Superior temporal gyrus (tissue), 1 donor: Measurements from ENCODE around the gene FATE1.

Experiments
- DNase-seq: peaks from one replicate; pipeline ENCODE4 v3.0.0-alpha.2; 2016; ENCODE audit errors: extremely low spot score

Gene FATE1

DNA sequence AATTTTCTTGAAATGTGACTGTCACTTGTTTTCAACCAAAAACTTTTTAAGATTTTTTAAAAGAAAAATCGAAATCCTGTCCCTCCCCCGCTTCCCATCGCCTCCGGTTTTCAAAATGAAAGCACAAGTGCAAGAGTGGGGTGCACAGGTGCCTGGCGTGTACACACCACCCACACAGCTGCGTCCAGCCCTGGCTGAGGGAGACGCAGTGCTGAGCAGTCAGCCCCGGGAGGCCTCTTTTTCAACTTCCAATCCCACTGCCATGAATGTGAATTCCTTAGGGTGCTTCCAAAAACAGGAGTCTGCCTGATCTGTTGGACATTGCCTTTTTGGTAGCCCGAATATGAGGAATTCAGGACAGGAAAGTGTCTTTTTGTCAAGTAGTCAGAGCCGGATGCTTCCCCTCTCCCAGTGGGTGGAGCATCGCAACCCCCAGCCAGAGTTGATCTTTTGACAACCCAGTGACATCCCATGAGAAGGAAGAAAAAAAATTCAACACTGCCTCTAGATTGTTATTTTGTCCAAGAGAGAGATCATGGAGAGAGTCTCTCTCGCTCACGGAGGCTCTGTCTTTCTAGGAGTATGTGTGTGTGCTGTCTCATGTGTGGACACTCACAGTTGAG is 11.7 kb upstream of the FATE1 start:
- DNase-seq, result no peak

DNA sequence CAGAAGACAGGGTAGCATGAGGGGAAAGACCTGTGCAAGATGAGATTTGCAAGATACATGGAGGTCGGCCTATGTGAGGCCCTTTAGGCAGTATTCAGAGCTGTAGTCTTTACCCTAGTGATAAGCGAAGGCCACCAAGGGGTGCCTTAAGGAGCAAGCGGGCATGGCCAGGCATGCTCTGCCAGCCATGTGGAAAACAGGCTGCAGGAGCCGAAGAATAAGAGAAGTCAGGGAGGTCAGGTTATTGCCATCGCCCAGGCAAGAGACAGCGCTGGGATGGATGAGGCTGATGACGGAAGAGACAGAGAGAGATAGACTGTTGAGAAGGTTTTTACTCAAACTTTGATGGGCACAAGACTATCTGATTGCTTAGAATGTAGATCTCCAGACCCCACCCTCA is 7.0 kb upstream of the FATE1 start:
- DNase-seq, result no peak

DNA sequence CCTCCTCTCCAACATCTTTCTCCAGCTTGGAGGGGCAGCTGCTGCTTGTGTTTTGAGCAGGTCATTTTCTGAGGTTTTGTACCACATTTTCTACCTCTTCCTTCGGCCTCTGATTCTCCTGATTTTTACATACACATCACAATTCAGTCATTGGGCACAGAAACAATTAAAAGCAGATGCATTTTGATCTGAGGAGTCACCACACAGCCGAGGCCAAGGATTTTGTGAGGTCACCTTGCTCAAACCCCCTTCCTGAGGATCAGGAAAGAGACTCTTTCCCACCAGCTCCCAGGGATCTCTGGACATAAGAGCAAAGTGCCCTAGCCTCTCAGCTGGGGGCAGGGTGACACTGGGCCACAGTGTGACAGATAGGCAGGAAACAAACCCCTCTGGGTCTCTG is 5.4 kb upstream of the FATE1 start:
- DNase-seq, result no peak

DNA sequence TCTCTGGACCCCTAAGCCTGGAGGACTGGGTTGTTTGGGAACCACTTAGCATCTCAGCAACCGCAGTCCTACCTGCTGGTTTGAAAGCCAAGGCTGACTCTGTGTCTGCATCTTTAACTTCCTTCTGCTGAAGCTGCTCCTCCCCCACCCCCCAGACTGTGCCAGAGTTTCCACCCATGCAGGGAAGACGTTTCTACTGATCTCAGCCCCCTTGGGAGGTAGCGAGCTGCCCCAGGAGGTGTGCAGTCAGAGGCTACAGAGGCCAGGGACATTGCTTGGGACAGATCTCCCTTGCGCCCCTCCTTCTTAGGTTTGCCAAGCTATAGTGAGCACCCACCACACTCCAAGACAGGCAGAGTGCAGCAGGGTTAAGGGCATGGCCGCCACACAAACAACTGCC is 4.7 kb upstream of the FATE1 start:
- no peak for DNase-seq

DNA sequence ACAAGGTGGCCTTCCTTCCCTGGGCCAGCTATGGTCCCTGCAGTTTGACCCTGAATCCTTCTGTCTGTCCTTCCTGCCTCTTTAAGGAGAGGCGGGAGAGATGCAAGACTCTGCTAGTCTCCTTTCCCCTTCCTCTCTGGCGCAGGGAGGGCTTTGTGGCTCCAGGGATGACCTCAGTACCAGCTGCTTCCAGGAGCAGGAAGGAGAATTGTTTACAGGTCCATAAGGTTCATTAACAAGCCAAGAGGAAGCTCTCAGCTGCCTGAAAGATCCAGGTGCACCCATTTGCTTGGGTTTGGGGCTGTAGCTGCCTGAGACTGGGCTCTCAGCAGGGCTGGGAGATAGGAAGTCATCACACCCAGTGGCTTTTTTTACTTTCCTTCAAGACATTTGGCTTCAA is 4.0 kb upstream of the FATE1 start:
- DNase-seq, result no peak

DNA sequence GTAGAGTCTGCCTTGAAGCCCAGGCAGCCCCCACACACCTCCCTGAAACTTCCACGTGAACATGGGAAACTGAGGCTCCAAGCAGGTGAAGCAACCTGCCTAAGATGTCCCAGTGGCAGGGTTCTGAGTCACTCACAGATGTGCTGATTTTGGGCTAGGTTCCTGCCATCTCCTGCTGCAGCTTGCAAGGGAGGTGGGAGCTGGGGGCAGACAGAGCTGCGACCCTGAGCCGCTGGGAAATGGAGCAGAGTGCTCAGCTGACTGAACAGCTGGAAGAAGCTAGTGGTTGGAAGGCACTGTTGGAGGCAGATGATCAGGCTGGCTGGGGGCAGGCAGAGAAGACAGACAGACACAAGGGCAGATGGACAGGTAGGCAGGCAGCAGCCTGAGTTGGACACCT is 3.6 kb upstream of the FATE1 start:
- no peak for DNase-seq

DNA sequence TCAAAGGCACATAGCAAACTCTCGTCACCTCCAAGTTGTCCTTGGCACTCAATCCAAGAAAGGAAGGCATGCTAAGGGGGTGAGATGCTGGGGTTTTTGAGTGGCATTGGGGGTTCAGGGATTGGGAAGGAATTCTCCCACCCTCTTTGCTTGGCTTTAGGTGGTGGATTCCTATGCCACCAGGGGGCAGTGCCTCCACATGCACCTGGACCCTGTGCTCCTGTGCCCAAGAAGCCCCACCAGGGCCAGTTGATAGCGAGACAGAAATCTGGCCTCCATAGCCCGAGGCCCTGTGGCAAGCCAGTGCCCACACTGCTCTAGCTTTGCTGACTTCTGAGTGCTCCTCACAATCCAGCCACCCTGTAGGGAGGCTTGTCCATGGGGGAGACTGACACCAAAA is 2.0 kb upstream of the FATE1 start:
- DNase-seq, result no peak

DNA sequence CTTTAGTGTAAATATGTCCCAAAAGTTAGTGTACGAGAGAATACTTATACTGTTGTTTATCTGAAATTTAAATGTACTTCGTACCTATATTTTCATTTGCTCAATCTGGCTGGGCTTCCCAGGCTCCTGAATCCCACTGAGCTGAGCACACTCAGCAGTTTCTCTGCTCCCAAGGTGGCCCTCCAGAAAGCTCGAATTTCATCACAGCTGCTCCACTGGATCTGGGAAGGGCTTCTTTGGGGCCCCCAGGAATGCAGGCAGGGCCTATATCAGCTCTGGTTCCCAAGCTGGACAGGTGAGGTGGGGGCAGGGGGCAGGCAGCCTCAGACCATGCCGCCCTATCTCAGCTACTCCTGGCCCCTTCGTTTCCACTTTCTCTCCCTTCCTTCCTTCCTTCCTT is 1.5 kb upstream of the FATE1 start:
- no peak for DNase-seq

DNA sequence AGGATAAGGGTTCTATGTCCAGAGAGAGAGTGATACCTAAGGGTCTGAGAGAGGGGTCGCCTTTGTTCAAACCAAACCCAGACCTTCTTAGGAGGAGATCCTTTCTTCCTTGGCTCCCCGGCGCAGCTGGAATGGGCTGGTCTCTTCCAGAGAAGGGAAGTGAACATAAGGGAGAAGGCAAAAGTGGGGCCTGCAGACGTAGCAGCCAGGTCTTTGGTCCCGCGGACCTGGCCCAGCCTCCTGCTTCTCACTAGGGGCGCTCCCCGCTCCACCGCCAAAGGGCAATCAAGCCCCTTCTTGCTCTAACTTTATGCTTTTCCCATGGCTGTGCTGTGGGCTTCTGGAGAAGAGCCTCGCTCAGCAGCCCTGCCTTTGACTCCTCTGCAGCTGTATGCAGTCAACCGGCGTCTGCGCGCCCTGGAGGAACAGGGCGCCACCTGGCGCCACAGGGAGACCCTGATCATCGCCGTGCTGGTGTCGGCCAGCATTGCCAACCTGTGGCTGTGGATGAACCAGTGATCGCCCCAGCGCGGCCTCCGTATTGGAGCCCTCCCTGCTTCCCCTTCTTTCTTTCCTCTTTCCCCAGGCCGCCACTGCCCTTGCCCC is 6.5 kb downstream of the FATE1 start:
- DNase-seq, result no peak

DNA sequence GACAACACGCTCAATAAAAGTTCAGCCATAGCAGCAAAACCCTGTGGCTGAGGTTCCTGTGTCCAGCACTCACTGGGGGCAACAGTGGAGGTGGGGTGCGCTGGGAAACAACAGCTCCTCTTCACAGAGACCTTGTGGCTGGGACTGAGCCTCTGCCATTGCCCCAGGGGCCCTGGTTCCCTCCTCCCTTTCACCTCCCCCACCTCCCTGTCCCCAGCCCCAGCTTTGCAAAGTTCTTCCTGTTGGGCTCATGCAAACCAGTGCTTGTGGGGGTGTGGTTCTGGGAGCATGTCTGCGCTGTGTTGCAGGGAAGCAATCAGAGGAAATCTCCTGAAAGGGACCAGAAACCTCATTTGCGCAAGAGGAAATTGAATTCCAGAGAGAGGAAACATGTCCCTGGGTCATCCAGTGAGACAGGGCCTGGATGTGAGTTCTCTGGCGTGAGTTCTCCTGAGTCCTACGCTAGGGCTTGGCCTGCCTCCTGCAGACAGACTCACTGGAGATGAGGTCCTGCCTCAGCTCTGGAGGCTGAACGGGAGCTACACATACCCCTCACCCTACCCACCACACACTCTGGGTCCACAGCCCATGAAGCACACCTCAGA is 7.4 kb downstream of the FATE1 start:
- no peak for DNase-seq

DNA sequence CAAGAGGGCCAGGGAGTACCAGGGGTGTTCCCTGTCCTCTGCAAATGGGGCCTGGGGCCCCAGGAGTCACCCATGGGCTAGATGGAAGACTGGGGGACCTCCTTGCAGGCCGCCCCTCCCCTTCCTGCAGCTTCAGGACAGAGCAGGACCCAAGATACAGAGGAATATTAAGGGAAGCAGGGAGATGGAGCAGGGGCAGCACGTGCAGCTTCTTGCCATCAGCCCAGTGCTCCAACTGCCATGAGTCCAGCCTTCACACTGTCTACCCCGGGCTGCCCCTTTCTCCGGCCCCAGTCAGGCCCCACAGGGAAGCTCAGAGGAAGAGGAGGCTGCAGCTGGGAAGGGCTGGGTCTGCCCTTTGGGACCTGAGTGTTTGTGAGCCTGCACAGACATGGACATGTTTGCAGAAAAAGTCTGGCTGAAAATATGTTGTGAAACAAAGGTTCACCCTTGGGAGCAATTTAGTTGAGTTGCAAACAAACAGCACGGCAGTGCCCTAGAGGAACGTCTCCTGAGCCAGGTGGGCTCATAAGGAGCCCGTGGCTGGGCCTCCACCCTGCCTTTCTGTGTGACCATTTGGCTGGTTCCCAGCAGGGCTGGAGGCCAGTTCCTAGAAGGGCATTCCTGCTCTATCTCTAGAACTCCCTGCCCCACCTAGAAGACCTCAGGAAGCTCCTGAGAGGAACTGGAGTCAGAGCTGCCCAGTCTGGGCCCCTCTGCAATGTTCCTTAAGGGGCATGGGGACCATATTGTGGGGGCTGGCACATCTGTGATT is 8.9 kb downstream of the FATE1 start:
- no peak for DNase-seq

DNA sequence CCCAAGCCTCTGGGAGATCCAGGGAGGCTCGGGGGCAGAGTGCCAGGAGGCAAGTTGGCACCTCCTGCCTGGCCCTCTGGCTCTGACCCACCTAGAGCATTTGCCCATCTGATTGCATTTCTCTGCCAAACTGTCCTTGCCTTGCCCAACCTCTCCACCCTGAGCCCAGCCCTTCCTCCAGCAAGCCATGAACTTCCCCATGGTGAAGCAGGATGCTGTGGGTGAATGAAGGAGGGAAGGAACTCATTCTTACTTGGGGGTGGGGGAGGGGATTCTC is 9.4 kb downstream of the FATE1 start:
- no peak for DNase-seq

DNA sequence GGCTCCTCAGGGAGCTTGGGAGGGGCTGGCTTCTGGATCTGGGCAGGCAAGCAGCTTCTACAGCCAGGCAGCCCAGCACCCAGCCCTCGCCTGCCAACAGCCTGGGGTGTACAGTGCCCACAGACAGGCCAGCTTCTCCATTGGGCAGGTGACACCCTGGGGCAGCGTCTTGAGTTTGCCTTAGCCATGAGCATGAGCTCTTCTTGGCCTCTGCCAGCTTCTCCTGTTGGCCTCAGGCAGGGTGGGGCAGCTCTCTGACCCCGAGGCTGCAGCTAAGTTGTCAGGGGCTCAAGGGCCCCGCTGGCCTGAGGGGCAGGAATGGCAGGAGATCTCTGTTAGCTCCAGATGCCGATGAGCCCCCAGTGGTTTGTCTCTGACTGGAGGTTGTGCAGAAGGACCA is 10.9 kb downstream of the FATE1 start:
- no peak for DNase-seq

DNA sequence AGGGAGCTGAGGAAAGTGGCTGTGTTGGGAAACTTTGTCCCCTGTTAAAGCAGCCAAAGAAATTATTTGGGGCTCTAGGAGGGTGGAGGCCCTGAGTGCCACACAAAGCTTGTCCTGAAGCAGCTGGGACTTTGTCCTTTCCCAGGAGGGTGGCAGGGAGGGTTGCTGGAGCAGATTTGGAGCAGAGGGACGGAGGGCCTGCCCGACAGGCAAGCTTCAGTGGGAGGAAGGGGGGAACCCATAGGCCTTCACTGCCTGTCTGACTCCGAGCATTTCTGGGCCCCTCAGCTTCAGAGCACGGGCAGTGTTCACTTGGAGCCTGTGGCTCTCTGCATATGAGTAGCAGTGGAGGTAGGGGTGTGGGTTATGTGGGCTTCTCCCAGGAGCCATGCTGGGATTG is 11.5 kb downstream of the FATE1 start:
- DNase-seq, result no peak

DNA sequence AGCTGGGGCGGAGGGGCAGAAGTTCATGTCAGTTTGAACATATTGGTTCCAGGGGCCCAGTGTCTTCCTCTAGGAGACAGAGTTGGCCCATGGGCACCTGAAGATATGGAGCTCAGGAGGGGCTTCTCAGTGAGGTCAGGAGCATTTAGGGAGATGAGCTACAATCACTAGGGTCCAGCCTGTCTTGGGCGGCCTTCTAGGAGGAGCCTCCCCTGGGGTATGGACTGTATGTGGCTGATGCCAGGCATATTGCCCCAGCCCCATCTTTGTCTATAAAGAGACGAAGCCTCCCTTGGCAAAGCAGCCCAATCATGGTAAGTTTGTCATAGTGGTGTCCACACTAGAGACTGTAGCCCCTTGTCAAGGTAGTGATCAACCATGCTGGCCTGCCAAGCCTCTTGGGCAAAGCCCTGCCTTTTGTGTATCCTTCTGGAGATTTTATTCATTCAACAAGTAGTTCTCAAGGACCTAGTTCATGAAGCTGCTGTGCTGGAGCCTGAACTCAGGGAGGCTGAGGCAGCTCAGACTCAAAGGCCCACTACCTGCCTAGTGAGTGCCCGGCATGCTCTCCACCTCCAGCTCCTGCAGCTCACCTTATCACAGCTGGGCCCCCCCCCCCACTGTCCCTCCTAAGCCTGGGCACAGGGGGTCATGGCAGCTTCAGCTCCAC is 13.4 kb downstream of the FATE1 start:
- no peak for DNase-seq

DNA sequence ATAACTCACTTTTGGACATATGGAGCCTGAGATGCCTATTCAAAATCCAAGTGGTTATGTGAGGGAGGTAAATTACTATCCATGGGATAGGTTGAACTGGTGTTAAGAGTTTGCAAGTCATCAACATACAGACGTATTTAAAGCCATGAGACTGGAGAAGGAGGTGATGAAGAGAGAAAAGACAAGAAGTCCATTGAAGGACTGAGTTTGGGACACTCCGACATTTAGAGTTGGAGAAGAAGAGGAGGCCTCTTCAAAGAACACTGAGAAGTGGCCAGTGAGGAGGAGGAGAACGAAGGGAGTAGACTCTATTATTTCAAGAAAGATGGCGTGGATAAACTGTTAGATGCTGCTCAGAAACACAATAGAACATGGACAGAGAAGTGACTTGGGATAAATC is 18.6 kb downstream of the FATE1 start, which contains the start of gene CNGA2:
TSS of gene CNGA2 (plus strand) at position 301 of the 400 bp plus-strand sequence. CDS start 3,738 bp downstream, outside the sequence.
- no peak for DNase-seq

DNA sequence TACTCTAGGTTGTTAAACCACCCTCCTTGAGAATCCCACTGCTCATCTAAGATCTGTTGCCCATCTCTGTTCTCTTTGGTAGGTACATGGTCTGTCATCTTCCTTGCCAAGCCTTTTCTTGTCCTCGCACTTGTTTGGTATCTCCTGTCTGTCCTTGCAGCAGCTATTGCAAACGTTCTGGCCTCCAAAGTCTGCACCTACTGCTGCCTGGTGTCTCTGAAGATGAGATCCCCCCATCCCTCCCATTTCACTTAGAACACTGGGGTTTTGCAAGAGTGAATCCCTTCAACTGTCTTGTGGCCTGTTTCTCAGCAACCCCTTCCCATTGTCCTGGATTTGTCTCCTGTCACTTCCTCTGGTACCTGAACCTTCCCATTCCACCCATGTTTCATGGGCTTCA is 19.4 kb downstream of the FATE1 start:
- no peak for DNase-seq

DNA sequence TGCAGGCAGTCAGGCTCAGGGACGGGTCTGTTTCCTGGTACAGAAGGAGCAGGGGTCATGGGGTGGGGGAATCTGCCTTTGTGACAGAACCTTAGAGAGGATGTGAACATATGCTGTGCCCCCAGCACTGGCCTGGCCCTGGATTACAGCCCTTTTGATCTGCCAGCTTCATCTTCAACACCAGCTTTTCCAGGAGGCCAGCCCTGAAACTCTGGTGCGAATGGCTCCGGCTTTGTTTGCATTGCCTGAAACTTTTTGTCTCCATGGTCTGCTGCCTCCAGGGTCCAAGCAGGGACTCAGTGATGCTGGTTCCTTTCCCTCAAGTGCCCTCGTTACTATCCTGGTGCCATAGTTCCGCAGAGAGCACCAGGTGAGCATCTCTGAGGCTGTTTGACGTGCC is 20.9 kb downstream of the FATE1 start:
- DNase-seq, result no peak

DNA sequence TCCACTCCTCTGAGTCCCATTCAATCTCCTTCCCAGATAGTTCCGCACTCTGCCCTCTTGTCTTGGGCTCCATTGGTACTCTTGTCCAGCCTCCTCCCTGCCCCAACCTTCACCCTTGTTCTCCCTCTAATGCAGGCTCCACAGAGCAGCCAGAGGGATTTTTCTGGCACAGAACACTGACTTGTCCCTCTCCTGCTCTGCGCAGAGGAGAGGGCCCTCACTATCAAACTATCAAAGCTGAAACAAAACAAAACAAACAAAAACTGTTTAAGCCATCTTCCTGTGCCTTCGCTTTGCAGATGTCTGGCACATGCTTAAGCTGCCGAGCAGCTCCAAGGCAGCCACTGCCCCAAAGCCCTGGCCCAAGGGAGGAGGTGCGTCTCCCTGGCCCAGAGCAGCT is 21.7 kb downstream of the FATE1 start:
- DNase-seq, result no peak

DNA sequence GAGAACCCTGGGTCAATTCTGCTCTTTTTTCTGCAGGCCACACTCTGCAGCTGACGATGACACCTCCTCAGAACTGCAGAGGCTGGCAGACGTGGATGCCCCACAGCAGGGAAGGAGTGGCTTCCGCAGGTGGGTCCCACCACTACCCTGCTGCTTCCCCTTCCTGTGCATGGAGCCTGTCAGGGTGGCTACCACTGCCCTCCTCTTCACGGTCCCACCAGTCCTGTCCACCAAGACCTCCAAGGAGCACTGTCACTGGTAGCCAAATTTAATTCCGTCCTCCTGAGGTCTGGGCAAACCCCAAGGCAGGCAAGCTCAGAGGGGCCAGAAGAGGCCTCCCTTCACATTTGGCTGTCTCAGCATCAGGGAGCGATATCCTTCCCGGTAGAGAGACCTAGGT is 22.9 kb downstream of the FATE1 start:
- no peak for DNase-seq

DNA sequence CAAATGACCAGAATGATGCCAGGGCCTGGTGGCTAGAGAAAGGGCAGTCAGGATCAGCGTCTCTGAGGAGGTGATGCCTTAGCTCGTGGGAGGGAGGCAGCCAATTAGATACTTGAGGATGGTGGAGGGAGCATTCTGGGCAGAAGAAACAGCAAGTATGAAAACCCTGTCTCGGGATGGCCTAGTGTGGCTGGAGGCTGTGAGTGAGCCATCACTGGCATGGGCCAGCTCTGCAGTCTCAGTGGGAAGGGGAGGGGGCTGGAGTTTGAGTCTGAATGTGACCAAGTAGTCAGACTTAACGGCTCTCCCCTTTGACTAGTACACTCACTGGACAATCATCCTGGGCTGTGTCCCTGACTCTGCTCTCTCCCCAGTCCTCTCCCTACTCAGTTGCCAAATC is 25.8 kb downstream of the FATE1 start:
- no peak for DNase-seq

DNA sequence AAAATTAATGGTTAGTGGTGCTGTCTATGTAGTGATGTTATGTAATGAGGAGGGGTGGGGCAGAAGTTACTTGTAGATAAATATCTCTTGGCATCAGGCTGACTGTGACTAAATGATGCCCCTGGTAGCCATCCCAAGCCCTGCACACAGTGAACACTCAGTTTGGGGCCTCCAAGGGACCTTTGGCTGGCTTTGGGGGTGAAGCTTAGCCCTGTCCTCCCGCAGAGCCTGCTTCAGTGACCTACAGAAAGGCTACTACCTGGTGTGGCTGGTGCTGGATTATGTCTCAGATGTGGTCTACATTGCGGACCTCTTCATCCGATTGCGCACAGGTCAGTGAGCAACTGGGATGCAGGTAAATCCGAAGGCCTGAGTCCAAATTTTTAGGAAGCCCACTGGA is 26.5 kb downstream of the FATE1 start:
- no peak for DNase-seq
